HG03457 (cell line): Measurements from ENCODE around the gene YIPF5.
A peak's percentile ranks its signal among the peaks of the same experiment; 100 is the strongest.

ENCODE experiments used
- ATAC-seq: cut with Tn5 transposase; IDR thresholded peaks from one replicate; pipeline ENCODE4 v1.9.1; 2021; ENCODE audit warnings: moderate number of reproducible peaks; ENCODE audit not compliant: unreplicated experiment

The YIPF5 gene

GRCh38 chr5:144183254-144183889 is 12.9 kb upstream of the YIPF5 start:
- no peak for ATAC-seq

GRCh38 chr5:144179226-144179625 is 8.8 kb upstream of the YIPF5 start:
- ATAC-seq, result no peak

GRCh38 chr5:144177548-144177947 is 7.1 kb upstream of the YIPF5 start:
- no peak for ATAC-seq

GRCh38 chr5:144173766-144174165 is 3.3 kb upstream of the YIPF5 start:
- ATAC-seq, result no peak

GRCh38 chr5:144169904-144170275 is 569 bp downstream of the YIPF5 start:
- ATAC-seq, result no peak

- ATAC-seq, result no peak
Measured at GRCh38 chr5:144167998-144168397, 2.5 kb downstream of the YIPF5 start.

DNA sequence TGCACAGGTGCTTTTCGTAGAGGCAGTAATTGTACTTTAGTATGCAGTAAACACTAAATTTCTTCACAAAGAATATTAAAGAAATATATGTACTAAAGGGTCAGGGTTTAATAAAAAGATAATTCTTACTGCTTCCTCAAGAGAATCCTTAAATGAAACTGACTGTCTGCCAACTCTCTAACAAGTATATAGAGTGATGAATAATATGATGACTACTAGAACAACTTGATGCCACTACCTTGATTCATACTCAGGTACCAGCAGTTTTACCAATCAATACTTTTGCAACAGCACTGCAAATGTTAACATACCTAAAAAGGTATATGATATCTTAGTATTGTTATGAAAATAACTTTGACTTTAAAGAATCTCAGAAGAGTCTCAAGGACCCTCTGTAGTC is 3.8 kb downstream of the YIPF5 start:
- no peak for ATAC-seq

- no peak for ATAC-seq
Measured at GRCh38 chr5:144162686-144163085, 7.8 kb downstream of the YIPF5 start.

DNA sequence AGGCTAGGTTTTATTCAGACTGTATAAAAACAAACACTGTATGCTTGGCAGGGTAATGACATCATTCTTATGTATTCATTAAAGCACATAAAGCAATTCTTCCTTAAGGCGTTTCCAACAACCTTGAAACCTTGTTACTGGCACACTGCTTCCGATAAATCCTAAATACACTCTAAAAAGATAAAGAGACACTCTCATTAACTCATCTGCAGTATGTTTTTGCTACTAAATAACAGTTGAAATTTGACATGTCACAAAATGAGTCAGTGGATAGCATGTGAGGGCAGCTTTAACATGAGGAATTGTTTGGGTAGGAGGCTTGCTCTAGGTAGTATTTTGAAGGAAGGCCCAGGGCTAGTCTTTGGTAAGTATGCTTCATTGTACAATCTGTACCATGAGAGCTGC is 13.7 kb downstream of the YIPF5 start:
- ATAC-seq, result no peak

DNA sequence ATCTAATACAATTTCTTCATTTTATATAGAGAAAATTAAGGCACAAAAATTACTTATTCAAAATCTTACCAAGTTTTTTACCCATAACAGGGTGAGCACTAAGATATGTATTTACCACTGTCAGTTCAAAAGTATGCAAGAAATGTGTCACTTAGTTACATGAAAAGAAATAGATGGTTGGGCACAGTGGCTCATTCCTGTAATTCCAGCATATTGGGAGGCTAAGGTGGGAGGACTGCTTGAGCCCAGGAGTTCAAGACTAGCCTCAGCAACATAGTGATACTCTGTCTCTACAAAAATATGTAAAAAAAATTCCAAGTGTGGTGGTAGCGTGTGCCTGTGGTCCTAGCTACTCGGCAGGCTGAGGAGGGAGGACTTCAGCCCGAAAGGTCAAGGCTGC is 19.4 kb downstream of the YIPF5 start:
- no peak for ATAC-seq

- ATAC-seq, result no peak
Measured at GRCh38 chr5:144144956-144145751, 25.3 kb downstream of the YIPF5 start.

- ATAC-seq, result no peak
Measured at GRCh38 chr5:144143625-144144024, 26.8 kb downstream of the YIPF5 start.

DNA sequence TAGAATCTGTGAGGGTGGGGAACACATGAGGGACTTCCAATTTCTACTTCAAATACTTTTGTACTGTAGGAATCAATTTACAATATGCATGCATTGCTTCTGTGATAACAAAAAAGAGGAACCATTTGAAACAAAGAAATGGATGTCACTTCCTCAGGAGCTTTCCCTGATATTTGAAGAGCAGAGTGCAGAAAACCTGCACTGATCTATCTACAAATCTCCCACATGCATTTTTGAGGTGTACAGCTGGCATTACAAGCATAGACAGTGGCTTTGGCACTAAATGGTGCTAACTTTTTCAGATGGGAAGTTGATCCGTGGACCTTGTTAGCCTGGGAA is 27.7 kb downstream of the YIPF5 start:
- no peak for ATAC-seq

DNA sequence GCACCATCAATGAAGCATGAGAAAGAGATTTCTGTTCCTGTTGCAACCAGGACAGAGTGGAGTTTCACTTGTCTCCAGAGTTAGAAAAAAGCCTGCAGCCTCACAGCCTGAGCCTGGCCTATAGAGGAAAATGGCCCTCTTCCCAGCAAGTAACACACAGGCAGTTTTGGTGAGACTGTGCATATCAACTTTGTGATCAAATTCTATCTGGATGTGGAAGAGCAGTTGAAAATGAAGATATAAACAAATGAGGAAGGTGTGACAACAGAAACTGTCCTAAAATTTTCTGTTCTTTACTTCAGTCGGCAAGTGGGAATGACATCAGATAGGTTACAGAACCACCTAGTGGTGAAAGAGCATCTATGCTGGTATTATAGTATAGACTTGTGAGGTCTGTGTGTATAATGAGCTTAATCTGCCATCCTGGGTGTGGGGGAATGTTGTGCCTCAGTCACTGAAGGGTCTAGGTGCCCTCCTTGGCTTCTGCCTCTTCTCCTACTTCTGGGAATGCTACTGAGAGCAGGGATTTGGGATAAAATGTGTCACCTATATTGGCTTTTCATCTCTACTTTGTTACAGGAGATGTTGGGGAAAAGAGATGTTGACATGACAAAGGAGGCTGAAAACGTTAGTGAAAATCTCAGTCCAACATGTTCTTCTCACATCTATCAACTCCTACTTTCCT is 28.2 kb downstream of the YIPF5 start:
- peak; percentile 98 for ATAC-seq

DNA sequence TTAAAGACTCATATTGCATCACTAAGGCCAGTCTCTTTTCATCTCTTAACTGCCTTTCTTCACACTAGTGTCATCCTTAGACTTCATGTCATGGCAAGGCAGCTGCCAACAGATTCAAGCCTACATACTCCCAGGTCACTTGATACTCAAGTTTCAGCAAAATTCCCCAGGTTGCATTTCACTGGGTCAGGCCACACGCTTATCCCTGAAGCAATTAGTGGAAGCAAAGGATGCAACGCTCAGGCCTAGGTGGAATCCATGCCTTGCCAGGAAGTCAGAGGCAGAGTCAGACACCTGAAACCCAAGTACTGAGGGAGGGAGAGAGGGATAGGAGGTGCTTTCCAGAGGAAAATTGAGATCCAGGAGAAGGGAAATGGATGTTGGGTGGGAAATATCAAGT is 28.9 kb downstream of the YIPF5 start:
- ATAC-seq, result no peak

- no peak for ATAC-seq
Measured at GRCh38 chr5:144139586-144139985, 30.9 kb downstream of the YIPF5 start.

GRCh38 chr5:144135113-144135762 is 35.2 kb downstream of the YIPF5 start:
- ATAC-seq, result no peak

GRCh38 chr5:144134194-144134826 is 36.1 kb downstream of the YIPF5 start:
- no peak for ATAC-seq

- ATAC-seq, result no peak
Measured at GRCh38 chr5:144133050-144133633, 37.3 kb downstream of the YIPF5 start.

GRCh38 chr5:144131261-144131660 is 39.2 kb downstream of the YIPF5 start:
- no peak for ATAC-seq

DNA sequence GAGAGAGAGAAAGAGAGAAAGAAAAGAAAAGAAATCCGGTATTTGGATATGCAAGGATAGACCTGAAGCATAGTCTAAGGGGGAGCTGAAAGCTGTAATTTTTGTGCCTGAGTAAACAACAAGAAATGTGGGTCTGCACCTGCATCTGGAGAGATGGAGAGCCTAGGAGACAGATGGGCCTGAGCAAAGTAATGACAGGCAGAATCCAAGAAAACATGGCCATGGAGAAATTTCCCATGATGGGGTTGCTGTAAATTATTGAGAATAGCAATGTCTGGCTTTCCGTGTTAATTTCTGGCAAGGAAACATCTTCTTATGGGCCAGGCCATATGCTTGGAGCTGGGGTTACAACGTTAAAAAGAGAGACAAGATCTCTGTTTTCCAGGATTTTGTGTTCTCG is 40.2 kb downstream of the YIPF5 start:
- ATAC-seq, result no peak
